ENCODE measurements around the gene NUDT3. TPM values are rescaled to one million over a fixed set of nuclear protein-coding genes. Genes with fewer than 3 reads are reported as not detected.
A peak's percentile ranks its signal among the peaks of the same experiment; 100 is the strongest.

The NUDT3 gene
- total RNA-seq, 1 donor from 2014 or later, result 31.7 TPM

- no peak for TF ChIP-seq CTCF (IDR thresholded peaks at IDR 0.05; ENCODE audit: insufficient read depth, low read length, poor library complexity, severe bottlenecking)
- no peak for DNase-seq (ENCODE audit: low read depth)
- no peaks in the 10 kb centered on the region for H3K36me3 ChIP-seq (ENCODE audit: control insufficient read depth, insufficient read depth, low read length)
- no peak overlapping the region for H3K4me3 ChIP-seq (ENCODE audit: low read depth, low read length)
- H3K27me3 ChIP-seq (ENCODE audit: control insufficient read depth, insufficient read depth, low read length), result no peaks in the 10 kb centered on the region
Measured at GRCh38 chr6:34322732-34323131, 69.7 kb downstream of the NUDT3 start.

GRCh38 chr6:34321821-34322220 is 70.6 kb downstream of the NUDT3 start:
- TF ChIP-seq CTCF (IDR thresholded peaks at IDR 0.05; ENCODE audit: insufficient read depth, low read length, poor library complexity, severe bottlenecking), result no peak
- DNase-seq (ENCODE audit: low read depth), result no peak
- no peaks in the 10 kb centered on the region for H3K36me3 ChIP-seq (ENCODE audit: control insufficient read depth, insufficient read depth, low read length)
- no peak overlapping the region for H3K4me3 ChIP-seq (ENCODE audit: low read depth, low read length)
- no peaks in the 10 kb centered on the region for H3K27me3 ChIP-seq (ENCODE audit: control insufficient read depth, insufficient read depth, low read length)

- Histone ChIP-seq H3K36me3 (ENCODE audit: control insufficient read depth, insufficient read depth, low read length) (no peaks in the 10 kb centered on the region), H3K27me3 (ENCODE audit: control insufficient read depth, insufficient read depth, low read length) (no peaks in the 10 kb centered on the region), H3K4me3 (ENCODE audit: low read depth, low read length) (no peak overlapping the region)
- peak; percentile 34 for DNase-seq (ENCODE audit: low read depth)
- TF ChIP-seq CTCF (IDR thresholded peaks at IDR 0.05; ENCODE audit: insufficient read depth, low read length, poor library complexity, severe bottlenecking), result no peak
Measured at GRCh38 chr6:34319471-34319885, 73.0 kb downstream of the NUDT3 start.

- H3K4me3 ChIP-seq (ENCODE audit: low read depth, low read length), result no peak overlapping the region
- no peaks in the 10 kb centered on the region for H3K27me3 ChIP-seq (ENCODE audit: control insufficient read depth, insufficient read depth, low read length)
- DNase-seq (ENCODE audit: low read depth), result no peak
- no peak for TF ChIP-seq CTCF (IDR thresholded peaks at IDR 0.05; ENCODE audit: insufficient read depth, low read length, poor library complexity, severe bottlenecking)
- no peaks in the 10 kb centered on the region for H3K36me3 ChIP-seq (ENCODE audit: control insufficient read depth, insufficient read depth, low read length)
Measured at GRCh38 chr6:34318499-34319470, 73.7 kb downstream of the NUDT3 start.

- no peak overlapping the region for H3K4me3 ChIP-seq (ENCODE audit: low read depth, low read length)
- H3K27me3 ChIP-seq (ENCODE audit: control insufficient read depth, insufficient read depth, low read length), result no peaks in the 10 kb centered on the region
- no peak for DNase-seq (ENCODE audit: low read depth)
- no peaks in the 10 kb centered on the region for H3K36me3 ChIP-seq (ENCODE audit: control insufficient read depth, insufficient read depth, low read length)
- no peak for TF ChIP-seq CTCF (IDR thresholded peaks at IDR 0.05; ENCODE audit: insufficient read depth, low read length, poor library complexity, severe bottlenecking)
Measured at GRCh38 chr6:34317882-34318498, 74.5 kb downstream of the NUDT3 start.
